OCI-LY7 (cell line): ENCODE data around the gene IPO4. TPM values are rescaled to one million over a fixed set of nuclear protein-coding genes. Genes with fewer than 3 reads are reported as not detected.

Source experiments
- BruUV-seq: library from RNA; stranded (reverse); fragments of 400-500 nt; replicated peaks from 2 replicates; lab custom pipeline; 2021; lab: Mats Ljungman, UMichigan
- CTCF ChIA-PET: fragments of 300-600 bp; sonication (Branson Sonifier 250); formaldehyde crosslinking; loops from one replicate; lab custom pipeline; 2022; ENCODE audit warnings: antibody characterized with exemption; ENCODE audit not compliant: unreplicated experiment; lab: Charles Lee
- POLR2A ChIA-PET: fragments of 300-600 bp; sonication (Branson Sonifier 250); formaldehyde crosslinking; loops from one replicate; lab custom pipeline; 2022; ENCODE audit warnings: antibody characterized with exemption; lab: Charles Lee
- DNase-seq: peaks from one replicate; pipeline ENCODE4 v3.0.0-alpha.2; 2015; ENCODE audit warnings: low spot score
- H2AFZ ChIP-seq: fragments of 200-600 bp; sonication (generic), shearing (Covaris generic); 2 replicates; pipeline ENCODE4 v1.6.1; 2014; ENCODE audit warnings: mild to moderate bottlenecking, antibody characterized with exemption, low read length, moderate library complexity
- H3K27ac ChIP-seq: fragments of 200-600 bp; sonication (generic); 2 replicates; pipeline ENCODE4 v1.5.1; 2014; ENCODE audit warnings: mixed run types, low read depth, mild to moderate bottlenecking, moderate library complexity, low read length, inconsistent platforms; ENCODE audit not compliant: poor library complexity, severe bottlenecking
- H3K36me3 ChIP-seq: fragments of 200-600 bp; sonication (generic); 2 replicates; pipeline ENCODE4 v1.6.1; 2014; ENCODE audit warnings: mild to moderate bottlenecking, antibody characterized with exemption, low read length, moderate library complexity, mixed read lengths; ENCODE audit not compliant: insufficient read depth
- H3K4me1 ChIP-seq: fragments of 200-600 bp; sonication (generic); 2 replicates; pipeline ENCODE4 v1.5.1; 2014; ENCODE audit warnings: mild to moderate bottlenecking, low read length; ENCODE audit not compliant: insufficient read depth, poor library complexity, severe bottlenecking
- H3K4me2 ChIP-seq: fragments of 200-600 bp; sonication (generic); 2 replicates; pipeline ENCODE4 v1.6.1; 2014; ENCODE audit warnings: mild to moderate bottlenecking, low read length
- H3K4me3 ChIP-seq: fragments of 200-600 bp; sonication (generic); 2 replicates; pipeline ENCODE4 v1.5.1; 2014; ENCODE audit warnings: mild to moderate bottlenecking, low read depth, low read length; ENCODE audit not compliant: poor library complexity, severe bottlenecking
- H3K79me2 ChIP-seq: fragments of 200-600 bp; sonication (generic); 2 replicates; pipeline ENCODE4 v1.6.1; 2016; ENCODE audit warnings: low read depth, mild to moderate bottlenecking, low read length, moderate library complexity, mixed read lengths; ENCODE audit not compliant: insufficient read depth
- H3K9me2 ChIP-seq: fragments of 200-600 bp; sonication (generic); 2 replicates; pipeline ENCODE4 v1.6.1; 2016; ENCODE audit warnings: mild to moderate bottlenecking, low read length, mixed read lengths; ENCODE audit not compliant: insufficient read depth
- H3K9me3 ChIP-seq: fragments of 200-600 bp; sonication (generic); 2 replicates; pipeline ENCODE4 v1.6.1; 2014; ENCODE audit warnings: mild to moderate bottlenecking, mixed run types, low read length, mixed read lengths
- H4K20me1 ChIP-seq: fragments of 200-600 bp; sonication (generic); 2 replicates; pipeline ENCODE4 v1.6.1; 2014; ENCODE audit warnings: mild to moderate bottlenecking, antibody characterized with exemption, low read length, moderate library complexity, mixed read lengths; ENCODE audit not compliant: insufficient read depth
- EZH2phosphoT487 ChIP-seq: fragments of 200-600 bp; sonication (generic); IDR thresholded peaks from 2 replicates; pipeline ENCODE4 v1.6.1; 2018; ENCODE audit warnings: low read depth, borderline replicate concordance, mild to moderate bottlenecking, mixed run types, antibody characterized with exemption, low read length, moderate library complexity, mixed read lengths
- intact Hi-C: fragments of 100-400 bp; cut with micrococcal nuclease; formaldehyde crosslinking; loops from one replicate; pipeline ENCODE4 v1.10.0; 2022; ENCODE audit not compliant: unreplicated experiment
- total RNA-seq, 2 experiments: library from RNA; depleted of rRNA in 1 of 2; stranded (reverse); fragments of >200 nt in 1 of 2; shearing (Covaris generic) in 1 of 2; gene quantifications; 2 replicates each; pipeline ENCODE4 v1.2.3, GENCODE V29; 2014 to 2022
- TF ChIP-seq, protein P1 (sequence below): fragments of 200-600 bp; sonication (generic); conservative IDR thresholded peaks from 2 replicates; pipeline ENCODE4 v1.5.1; 2014; ENCODE audit warnings: mild to moderate bottlenecking, antibody characterized with exemption, low read length, moderate library complexity, mixed read lengths

IPO4 gene
- total RNA-seq, 2 experiments from 2014 or later = 53.1 to 59.2 TPM

DNA sequence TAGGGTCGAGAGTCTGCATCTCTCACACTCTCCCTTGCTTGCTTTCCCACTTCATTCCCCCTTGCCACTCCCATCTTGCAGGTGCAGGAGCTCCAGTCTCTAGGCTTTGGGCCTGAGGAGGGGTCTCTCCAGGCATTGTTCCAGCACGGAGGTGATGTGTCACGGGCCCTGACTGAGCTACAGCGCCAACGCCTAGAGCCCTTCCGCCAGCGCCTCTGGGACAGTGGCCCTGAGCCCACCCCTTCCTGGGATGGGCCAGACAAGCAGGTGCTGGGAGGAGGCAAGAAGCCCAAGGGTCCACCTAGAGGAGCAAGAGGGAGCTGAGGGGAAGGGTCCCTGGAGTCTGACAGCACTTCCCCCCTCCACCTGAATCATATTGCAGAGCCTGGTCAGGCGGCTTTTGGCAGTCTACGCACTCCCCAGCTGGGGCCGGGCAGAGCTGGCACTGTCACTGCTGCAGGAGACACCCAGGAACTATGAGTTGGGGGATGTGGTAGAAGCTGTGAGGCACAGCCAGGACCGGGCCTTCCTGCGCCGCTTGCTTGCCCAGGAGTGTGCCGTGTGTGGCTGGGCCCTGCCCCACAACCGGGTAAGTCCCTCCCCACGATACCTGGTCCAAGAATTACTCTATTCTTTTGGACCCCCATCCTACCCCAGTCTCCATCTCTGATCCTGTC lies 37.1 kb downstream of the IPO4 start:
- H3K79me2 ChIP-seq = peaks cover 7% of the 10 kb centered on the region; the same call in 1 of the 2 replicates
- H3K27ac ChIP-seq = no peak overlapping the region
- CTCF ChIA-PET = interaction anchor here (2.2 kb wide), 1 partner anchor 10 kb away, joined by 6 read pairs; the partner anchor contains the start of gene IRF9
- POLR2A ChIA-PET = interaction anchor here (0.8 kb wide), 2 partner anchors 24 to 37 kb away, joined by 4 read pairs; partner anchors contain the start of genes DCAF11 and NRL
- intact Hi-C loops = no loop called here
- no peaks in the 10 kb centered on the region for H3K9me3 ChIP-seq
- TF ChIP-seq, protein P1, sequence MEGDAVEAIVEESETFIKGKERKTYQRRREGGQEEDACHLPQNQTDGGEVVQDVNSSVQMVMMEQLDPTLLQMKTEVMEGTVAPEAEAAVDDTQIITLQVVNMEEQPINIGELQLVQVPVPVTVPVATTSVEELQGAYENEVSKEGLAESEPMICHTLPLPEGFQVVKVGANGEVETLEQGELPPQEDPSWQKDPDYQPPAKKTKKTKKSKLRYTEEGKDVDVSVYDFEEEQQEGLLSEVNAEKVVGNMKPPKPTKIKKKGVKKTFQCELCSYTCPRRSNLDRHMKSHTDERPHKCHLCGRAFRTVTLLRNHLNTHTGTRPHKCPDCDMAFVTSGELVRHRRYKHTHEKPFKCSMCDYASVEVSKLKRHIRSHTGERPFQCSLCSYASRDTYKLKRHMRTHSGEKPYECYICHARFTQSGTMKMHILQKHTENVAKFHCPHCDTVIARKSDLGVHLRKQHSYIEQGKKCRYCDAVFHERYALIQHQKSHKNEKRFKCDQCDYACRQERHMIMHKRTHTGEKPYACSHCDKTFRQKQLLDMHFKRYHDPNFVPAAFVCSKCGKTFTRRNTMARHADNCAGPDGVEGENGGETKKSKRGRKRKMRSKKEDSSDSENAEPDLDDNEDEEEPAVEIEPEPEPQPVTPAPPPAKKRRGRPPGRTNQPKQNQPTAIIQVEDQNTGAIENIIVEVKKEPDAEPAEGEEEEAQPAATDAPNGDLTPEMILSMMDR = no peak
- TF ChIP-seq EZH2phosphoT487 = no peak
- no peak for DNase-seq
- H2AFZ ChIP-seq = no peak overlapping the region
- H3K9me2 ChIP-seq = no peaks in the 10 kb centered on the region
- H3K4me2 ChIP-seq = no peak overlapping the region
- H3K36me3 ChIP-seq = peaks cover 59% of the 10 kb centered on the region
- no TSS peak for BruUV-seq
- H3K4me1 ChIP-seq = peaks cover 8% of the 10 kb centered on the region
- no peaks in the 10 kb centered on the region for H4K20me1 ChIP-seq
- H3K4me3 ChIP-seq = no peak overlapping the region

DNA sequence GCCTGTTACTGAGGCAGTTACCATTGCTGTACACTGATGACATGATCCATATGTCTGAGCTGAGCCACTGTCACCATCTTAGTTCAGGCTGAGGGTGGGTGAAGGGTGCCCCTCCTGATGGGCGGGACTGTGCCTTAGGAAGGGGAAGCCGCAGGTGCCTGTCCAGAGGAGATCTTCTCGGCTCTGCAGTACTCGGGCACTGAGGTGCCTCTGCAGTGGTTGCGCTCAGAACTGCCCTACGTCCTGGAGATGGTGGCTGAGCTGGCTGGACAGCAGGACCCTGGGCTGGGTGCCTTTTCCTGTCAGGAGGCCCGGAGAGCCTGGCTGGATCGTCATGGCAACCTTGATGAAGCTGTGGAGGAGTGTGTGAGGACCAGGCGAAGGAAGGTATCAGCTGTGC lies 37.6 kb downstream of the IPO4 start:
- intact Hi-C loops = no loop called here
- Histone ChIP-seq H3K27ac (no peak overlapping the region), H2AFZ (no peak overlapping the region), H3K9me3 (no peaks in the 10 kb centered on the region), H3K4me2 (no peak overlapping the region), H3K79me2 (peaks cover 10% of the 10 kb centered on the region; the same call in 1 of the 2 replicates), H3K4me3 (no peak overlapping the region), H4K20me1 (no peaks in the 10 kb centered on the region), H3K4me1 (peaks cover 8% of the 10 kb centered on the region), H3K36me3 (peaks cover 56% of the 10 kb centered on the region), H3K9me2 (no peaks in the 10 kb centered on the region)
- ChIA-PET POLR2A (interaction anchor here (0.6 to 0.8 kb wide), 3 partner anchors 24 to 830 kb away, joined by 4 read pairs; partner anchors contain the start of genes DCAF11, NRL and PABPN1), CTCF (interaction anchor here (2.2 kb wide), 1 partner anchor 10 kb away, joined by 6 read pairs; the partner anchor contains the start of gene IRF9)
- no peak for TF ChIP-seq EZH2phosphoT487
- TF ChIP-seq, protein P1 = no peak
- DNase-seq = no peak
- no TSS peak for BruUV-seq
